KMS-11 (cell line): ENCODE data around the gene PRKG1.
"Not testable (repeated sequence)": the region's sequence is repeated elsewhere in the genome, so short reads cannot be mapped to it uniquely, and the experiment has no call there.

Experiments
- H2AFZ ChIP-seq: fragments of 200-600 bp; sonication (generic); 2 replicates; pipeline ENCODE4 v1.6.1; 2016; ENCODE audit warnings: antibody characterized with exemption, mixed run types, low read depth
- H3K27ac ChIP-seq: fragments of 200-600 bp; sonication (generic); 2 replicates; pipeline ENCODE4 v1.6.1; 2016; ENCODE audit warnings: mild to moderate bottlenecking, mixed run types
- H3K27me3 ChIP-seq: fragments of 200-600 bp; sonication (generic); 2 replicates; pipeline ENCODE4 v1.6.1; 2017; ENCODE audit warnings: mild to moderate bottlenecking, low read depth, mixed run types, moderate library complexity; ENCODE audit not compliant: insufficient read depth
- H3K36me3 ChIP-seq: fragments of 200-600 bp; sonication (generic); 2 replicates; pipeline ENCODE4 v1.6.1; 2017; ENCODE audit warnings: mild to moderate bottlenecking, mixed run types; ENCODE audit not compliant: insufficient read depth
- H3K4me1 ChIP-seq: fragments of 200-600 bp; sonication (generic); 2 replicates; pipeline ENCODE4 v1.6.1; 2016; ENCODE audit warnings: mild to moderate bottlenecking, low read depth, mixed run types; ENCODE audit not compliant: poor library complexity, severe bottlenecking
- H3K4me2 ChIP-seq: fragments of 200-600 bp; sonication (generic); 2 replicates; pipeline ENCODE4 v1.7.0; 2016; ENCODE audit warnings: mild to moderate bottlenecking, mixed run types
- H3K4me3 ChIP-seq: fragments of 200-600 bp; sonication (generic); IDR thresholded peaks from 2 replicates; pipeline ENCODE4 v1.6.1; 2017; ENCODE audit warnings: low read depth, low read length, mixed read lengths; ENCODE audit not compliant: insufficient read depth
- H3K79me2 ChIP-seq: fragments of 200-600 bp; sonication (generic); 2 replicates; pipeline ENCODE4 v1.6.1; 2016; ENCODE audit warnings: low read depth, mixed run types; ENCODE audit not compliant: insufficient read depth
- H3K9ac ChIP-seq: fragments of 200-600 bp; sonication (generic); 2 replicates; pipeline ENCODE4 v1.6.1; 2016; ENCODE audit warnings: mild to moderate bottlenecking, mixed run types
- H4K20me1 ChIP-seq: fragments of 200-600 bp; sonication (generic); 2 replicates; pipeline ENCODE4 v1.6.1; 2016; ENCODE audit warnings: mild to moderate bottlenecking, mixed run types; ENCODE audit not compliant: insufficient read depth
- CTCF ChIP-seq: fragments of 200-600 bp; sonication (generic); conservative IDR thresholded peaks from 2 replicates; pipeline ENCODE4 v1.6.1; 2017; ENCODE audit warnings: low read depth, mild to moderate bottlenecking, antibody characterized with exemption, low read length, moderate library complexity, mixed read lengths

Gene PRKG1

GRCh38 chr10:51687296-51687695 is 613.0 kb downstream of the PRKG1 start:
- Histone ChIP-seq H2AFZ (no peak overlapping the region), H3K4me2 (no peak overlapping the region), H3K9ac (no peak overlapping the region), H3K36me3 (no peaks in the 10 kb centered on the region), H3K4me1 (no peaks in the 10 kb centered on the region), H4K20me1 (no peaks in the 10 kb centered on the region), H3K4me3 (no peak overlapping the region), H3K27me3 (no peaks in the 10 kb centered on the region), H3K27ac (no peak overlapping the region), H3K79me2 (no peaks in the 10 kb centered on the region)
- no peak for TF ChIP-seq CTCF

- not testable (repeated sequence) for H3K4me2 ChIP-seq, H3K36me3 ChIP-seq, H3K4me1 ChIP-seq, H3K9ac ChIP-seq, H3K79me2 ChIP-seq, H3K27me3 ChIP-seq, H4K20me1 ChIP-seq, H3K27ac ChIP-seq, H3K4me3 ChIP-seq, H2AFZ ChIP-seq
These were observed 614.5 kb downstream of the PRKG1 start for GRCh38 chr10:51688826-51689225.

GRCh38 chr10:51689536-51689935 is 615.2 kb downstream of the PRKG1 start:
- no peak overlapping the region for H2AFZ ChIP-seq
- H4K20me1 ChIP-seq, result no peaks in the 10 kb centered on the region
- no peak overlapping the region for H3K4me3 ChIP-seq
- TF ChIP-seq CTCF, result no peak
- H3K4me1 ChIP-seq, result no peaks in the 10 kb centered on the region
- H3K36me3 ChIP-seq, result no peaks in the 10 kb centered on the region
- no peak overlapping the region for H3K4me2 ChIP-seq
- H3K79me2 ChIP-seq, result no peaks in the 10 kb centered on the region
- no peaks in the 10 kb centered on the region for H3K27me3 ChIP-seq
- H3K27ac ChIP-seq, result no peak overlapping the region
- H3K9ac ChIP-seq, result no peak overlapping the region

- no peaks in the 10 kb centered on the region for H3K27me3 ChIP-seq
- no peaks in the 10 kb centered on the region for H3K4me1 ChIP-seq
- H2AFZ ChIP-seq, result no peak overlapping the region
- no peak overlapping the region for H3K9ac ChIP-seq
- TF ChIP-seq CTCF, result no peak
- no peak overlapping the region for H3K4me2 ChIP-seq
- H3K27ac ChIP-seq, result no peak overlapping the region
- no peaks in the 10 kb centered on the region for H3K36me3 ChIP-seq
- no peaks in the 10 kb centered on the region for H3K79me2 ChIP-seq
- H3K4me3 ChIP-seq, result no peak overlapping the region
- no peaks in the 10 kb centered on the region for H4K20me1 ChIP-seq
These were observed 616.8 kb downstream of the PRKG1 start for GRCh38 chr10:51691135-51691534.

- H3K9ac ChIP-seq, result no peak overlapping the region
- no peaks in the 10 kb centered on the region for H3K36me3 ChIP-seq
- H3K4me1 ChIP-seq, result peaks cover 8% of the 10 kb centered on the region
- TF ChIP-seq CTCF, result no peak
- H3K4me3 ChIP-seq, result no peak overlapping the region
- no peak overlapping the region for H2AFZ ChIP-seq
- H3K27me3 ChIP-seq, result no peaks in the 10 kb centered on the region
- peaks cover 27% of the 10 kb centered on the region for H3K79me2 ChIP-seq
- no peaks in the 10 kb centered on the region for H4K20me1 ChIP-seq
- no peak overlapping the region for H3K4me2 ChIP-seq
- no peak overlapping the region for H3K27ac ChIP-seq
These were observed 619.9 kb downstream of the PRKG1 start for GRCh38 chr10:51694086-51694768.
